ENCODE measurements around the gene KIAA1191. TPM values are rescaled to one million over a fixed set of nuclear protein-coding genes. Genes with fewer than 3 reads are reported as not detected.

The KIAA1191 gene
- total RNA-seq, 4 donors from 2014 or later, result 80.8 to 157 (median 111) TPM

- H3K4me1 ChIP-seq, result peaks cover 18 to 63% (median 50%) of the 10 kb centered on the region in 4 donors
- intact Hi-C loops (cut with DNase I; ENCODE audit: low total_unique reads), result no loop called here
These were observed 40.0 kb upstream of the KIAA1191 start for GRCh38 chr5:176401281-176402205.

GRCh38 chr5:176400382-176401156, 39.0 kb upstream of the KIAA1191 start:
- no peak overlapping the region for H3K4me3 ChIP-seq
- WGBS, 2 donors (ENCODE audit: low coverage in 1 of 2), result 51 to 59% methylated on average over 11 to 17 of the region's 17 CpGs

More at GRCh38 chr5:176401281-176402205, 40.0 kb upstream of the KIAA1191 start:
- H3K4me3 ChIP-seq, result no peak overlapping the region
- no peaks in the 10 kb centered on the region for H3K9me3 ChIP-seq
- H3K27ac ChIP-seq, result peak overlapping the region; percentile 87 to 91 (median 88)
- H3K27me3 ChIP-seq, result no peaks in the 10 kb centered on the region
- TF ChIP-seq POLR2AphosphoS5 (IDR thresholded peaks at IDR 0.05) (no peak), CTCF (IDR thresholded peaks at IDR 0.05) (no peak), POLR2A (IDR thresholded peaks at IDR 0.05) (no peak), EP300 (IDR thresholded peaks at IDR 0.05; ENCODE audit: low read depth) (no peak)
- peaks cover 0 to 3% (median 0%) of the 10 kb centered on the region in 4 donors for H3K36me3 ChIP-seq
- 82 to 87% methylated on average over 9 to 22 of the region's 22 CpGs for WGBS, 2 donors (ENCODE audit: low coverage in 1 of 2)
- DNase-seq, result no peak
- in situ Hi-C loops (cut with MboI; ENCODE audit: low pct_ligation_motif_present in 1 of 4, low pct_unique_long_range_greater_than_20kb in 1 of 4, low sequenced_read_pairs in 3 of 4), result loop anchor here in 1 of 4 donors (25.0 kb wide), 1 partner anchor 186 kb away; no protein-coding TSS in a partner anchor

GRCh38 chr5:176397736-176398420, 36.3 kb upstream of the KIAA1191 start:
- no peaks in the 10 kb centered on the region for H3K27me3 ChIP-seq
- no peak overlapping the region for H3K4me3 ChIP-seq
- TF ChIP-seq POLR2AphosphoS5 (IDR thresholded peaks at IDR 0.05) (no peak), EP300 (IDR thresholded peaks at IDR 0.05; ENCODE audit: low read depth) (no peak), CTCF (IDR thresholded peaks at IDR 0.05) (no peak), POLR2A (IDR thresholded peaks at IDR 0.05) (no peak)
- H3K4me1 ChIP-seq, result peaks cover 11 to 31% (median 24%) of the 10 kb centered on the region in 4 donors
- DNase-seq, result no peak
- H3K9me3 ChIP-seq, result no peaks in the 10 kb centered on the region
- intact Hi-C loops (cut with DNase I; ENCODE audit: low total_unique reads) (no loop called here), in situ Hi-C loops (cut with MboI; ENCODE audit: low pct_ligation_motif_present in 1 of 4, low pct_unique_long_range_greater_than_20kb in 1 of 4, low sequenced_read_pairs in 3 of 4) (no loop called here)
- WGBS, 2 donors (ENCODE audit: low coverage in 1 of 2), result 95% methylated on average over 18 of the region's 18 CpGs; no CpG with 5 or more reads in 1 of the 2 donors
- no peak overlapping the region for H3K27ac ChIP-seq
- H3K36me3 ChIP-seq, result peaks cover 0 to 4% (median 1%) of the 10 kb centered on the region in 4 donors

More at GRCh38 chr5:176400382-176401156, 39.0 kb upstream of the KIAA1191 start:
- peak; percentile 61 for TF ChIP-seq POLR2A (IDR thresholded peaks at IDR 0.05)
- TF ChIP-seq POLR2AphosphoS5 (IDR thresholded peaks at IDR 0.05), result peak in 2 of 3 donors; percentile 16 to 71
- no peak for TF ChIP-seq CTCF (IDR thresholded peaks at IDR 0.05)
- no peak for TF ChIP-seq EP300 (IDR thresholded peaks at IDR 0.05; ENCODE audit: low read depth)
- in situ Hi-C loops (cut with MboI; ENCODE audit: low pct_ligation_motif_present in 1 of 4, low pct_unique_long_range_greater_than_20kb in 1 of 4, low sequenced_read_pairs in 3 of 4) (loop anchor here in 1 of 4 donors (25.0 kb wide), 1 partner anchor 187 kb away; no protein-coding TSS in a partner anchor), intact Hi-C loops (cut with DNase I; ENCODE audit: low total_unique reads) (no loop called here)
- Histone ChIP-seq H3K27me3 (no peaks in the 10 kb centered on the region), H3K36me3 (peaks cover 0 to 3% (median 0%) of the 10 kb centered on the region in 4 donors), H3K4me1 (peaks cover 18 to 56% (median 47%) of the 10 kb centered on the region in 4 donors), H3K27ac (peak overlapping the region; percentile 87 to 91 (median 88)), H3K9me3 (no peaks in the 10 kb centered on the region)
- DNase-seq, result peak; percentile 89
